Measurements from ENCODE around the gene DLGAP1.

DNA sequence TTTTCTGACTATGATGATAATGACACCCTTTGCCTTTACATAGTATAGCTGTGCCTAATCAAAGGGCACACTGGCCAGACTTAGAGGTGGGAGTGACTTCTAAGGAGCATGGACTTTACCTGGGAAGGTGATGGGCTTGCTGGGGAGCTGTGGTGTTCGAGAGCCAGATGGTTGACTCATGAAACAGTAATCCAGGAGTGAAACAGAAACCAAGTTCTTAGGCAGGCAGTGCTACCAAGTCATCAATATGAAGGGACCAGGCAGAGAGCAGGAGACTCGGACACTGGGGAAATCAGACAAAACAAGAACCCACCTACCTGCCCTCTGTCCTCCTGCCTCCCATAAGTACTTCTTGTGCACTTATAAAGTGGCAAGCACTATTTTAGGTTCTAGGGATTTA is 430.4 kb downstream of the DLGAP1 start:
- TF ChIP-seq, protein P1, sequence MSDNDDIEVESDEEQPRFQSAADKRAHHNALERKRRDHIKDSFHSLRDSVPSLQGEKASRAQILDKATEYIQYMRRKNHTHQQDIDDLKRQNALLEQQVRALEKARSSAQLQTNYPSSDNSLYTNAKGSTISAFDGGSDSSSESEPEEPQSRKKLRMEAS (IDR thresholded peaks at IDR 0.05), result no peak
- TF ChIP-seq, protein P2, sequence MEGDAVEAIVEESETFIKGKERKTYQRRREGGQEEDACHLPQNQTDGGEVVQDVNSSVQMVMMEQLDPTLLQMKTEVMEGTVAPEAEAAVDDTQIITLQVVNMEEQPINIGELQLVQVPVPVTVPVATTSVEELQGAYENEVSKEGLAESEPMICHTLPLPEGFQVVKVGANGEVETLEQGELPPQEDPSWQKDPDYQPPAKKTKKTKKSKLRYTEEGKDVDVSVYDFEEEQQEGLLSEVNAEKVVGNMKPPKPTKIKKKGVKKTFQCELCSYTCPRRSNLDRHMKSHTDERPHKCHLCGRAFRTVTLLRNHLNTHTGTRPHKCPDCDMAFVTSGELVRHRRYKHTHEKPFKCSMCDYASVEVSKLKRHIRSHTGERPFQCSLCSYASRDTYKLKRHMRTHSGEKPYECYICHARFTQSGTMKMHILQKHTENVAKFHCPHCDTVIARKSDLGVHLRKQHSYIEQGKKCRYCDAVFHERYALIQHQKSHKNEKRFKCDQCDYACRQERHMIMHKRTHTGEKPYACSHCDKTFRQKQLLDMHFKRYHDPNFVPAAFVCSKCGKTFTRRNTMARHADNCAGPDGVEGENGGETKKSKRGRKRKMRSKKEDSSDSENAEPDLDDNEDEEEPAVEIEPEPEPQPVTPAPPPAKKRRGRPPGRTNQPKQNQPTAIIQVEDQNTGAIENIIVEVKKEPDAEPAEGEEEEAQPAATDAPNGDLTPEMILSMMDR (IDR thresholded peaks at IDR 0.05 in 2 of 3, conservative IDR thresholded peaks at IDR 0.05 in 1 of 3; ENCODE audit: borderline replicate concordance in 1 of 3, insufficient read depth in 1 of 3, low read depth in 2 of 3, low read length in 2 of 3), result no peak
- no peak for TF ChIP-seq SP1 (IDR thresholded peaks at IDR 0.05; ENCODE audit: low read depth)
- TF ChIP-seq EZH2 (IDR thresholded peaks at IDR 0.05), result no peak

All from HCT116 (cell line).